Adrenal gland (tissue), 5 donors: ENCODE results near the gene CRYBG2.

Experiments
- CTCF ChIP-seq, 6 experiments: fragments of 450-650 bp in 4 of 6; fragments of 200-600 bp in 2 of 6; sonication (generic) in 1 of 6; IDR thresholded peaks; 1 replicate in 5 of 6; 2 replicates in 1 of 6; pipeline versions ENCODE4 v1.5.1 to v1.8.0; 2016 to 2021; ENCODE audit warnings: antibody characterized with exemption in 6 of 6, mild to moderate bottlenecking in 2 of 6, moderate library complexity in 1 of 6
- POLR2A ChIP-seq, 2 donors: fragments of 450-650 bp; IDR thresholded peaks; one replicate each; pipeline ENCODE4 v1.6.1; 2017; ENCODE audit warnings: antibody characterized with exemption in 2 of 2, mild to moderate bottlenecking in 2 of 2, moderate library complexity in 1 of 2
- donor health status: DM: no; HTN: no; CAD: no.

GRCh38 chr1:26293911-26294463, 59.9 kb downstream of the CRYBG2 start:
- no peak for TF ChIP-seq POLR2A (IDR thresholded peaks at IDR 0.05)
- no peak for TF ChIP-seq CTCF (IDR thresholded peaks at IDR 0.05)
